AG04449 (cell line): Measurements from ENCODE around the gene PMM1.

Source experiments
- CTCF ChIA-PET: fragments of 350-600 bp; formaldehyde crosslinking; extraction: SDS; loops from one replicate; lab custom pipeline; 2021; ENCODE audit warnings: antibody characterized with exemption; lab: Yijun Ruan, JAX
- POLR2A ChIA-PET: fragments of 400-600, 350-600 bp; formaldehyde crosslinking; extraction: SDS; loops from one replicate; lab custom pipeline; 2020; ENCODE audit warnings: antibody characterized with exemption, inconsistent platforms; lab: Yijun Ruan, JAX
- DNase-seq: peaks from one replicate; pipeline ENCODE4 v3.0.0-alpha.2; 2010; ENCODE audit warnings: low read depth, low spot score
- H3K4me3 ChIP-seq: 2 replicates; pipeline ENCODE4 v1.5.1; 2011; ENCODE audit warnings: low read depth, mild to moderate bottlenecking, control low read depth, low read length
- TF ChIP-seq, protein P1 (sequence below): IDR thresholded peaks from one replicate; pipeline ENCODE4 v1.5.1; 2011; ENCODE audit warnings: mild to moderate bottlenecking, moderate library complexity, low read length, control low read depth, inconsistent platforms; ENCODE audit not compliant: insufficient read depth; ENCODE audit errors: missing control alignments

PMM1 gene

DNA sequence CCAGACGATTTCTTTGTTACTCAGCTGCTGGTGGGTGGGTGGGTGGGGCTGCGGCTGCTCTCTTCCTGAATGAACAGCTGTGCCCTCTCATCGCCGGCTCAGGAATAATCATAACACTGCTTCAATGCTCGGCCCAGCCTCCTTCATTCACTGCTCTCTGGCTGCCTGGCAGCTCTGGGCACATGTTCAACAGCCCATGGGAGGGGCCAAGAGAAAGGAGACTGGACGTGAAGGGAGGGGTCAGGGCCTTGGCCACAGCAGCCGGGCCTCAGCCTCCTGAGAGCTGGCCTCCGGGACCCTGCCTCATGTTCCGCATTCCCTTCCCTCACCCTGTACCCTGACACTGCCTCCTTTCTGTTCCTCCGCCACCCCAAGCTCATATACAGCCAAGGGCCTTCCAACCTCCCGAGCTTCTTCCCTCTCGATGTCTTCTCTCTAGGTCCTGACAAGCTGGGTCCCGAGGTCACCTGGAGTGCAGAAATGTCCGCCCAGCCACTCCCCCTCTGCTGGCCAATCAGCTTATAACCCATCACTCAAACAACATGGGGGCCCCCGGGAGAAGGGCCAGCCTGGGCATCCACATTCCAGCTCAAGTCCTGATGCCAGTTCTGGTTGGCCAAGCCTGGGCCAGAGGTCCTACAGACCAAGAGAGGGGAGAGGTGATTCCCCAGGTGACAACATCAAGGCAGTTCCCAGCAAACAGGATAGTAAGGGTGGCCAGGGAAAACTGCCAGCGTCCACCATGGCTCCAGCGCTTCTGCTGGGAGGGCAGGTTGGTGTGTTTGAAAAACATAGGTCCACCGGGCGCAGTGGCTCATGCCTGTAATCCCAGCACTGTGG, 32.0 kb downstream of the PMM1 start:
- no peak for DNase-seq
- CTCF ChIA-PET, result interaction anchor here (0.7 to 3.6 kb wide), 7 partner anchors 9 to 41 kb away, joined by 3 to 19 read pairs (median 6); partner anchors contain the start of gene POLR3H
- TF ChIP-seq, protein P1, sequence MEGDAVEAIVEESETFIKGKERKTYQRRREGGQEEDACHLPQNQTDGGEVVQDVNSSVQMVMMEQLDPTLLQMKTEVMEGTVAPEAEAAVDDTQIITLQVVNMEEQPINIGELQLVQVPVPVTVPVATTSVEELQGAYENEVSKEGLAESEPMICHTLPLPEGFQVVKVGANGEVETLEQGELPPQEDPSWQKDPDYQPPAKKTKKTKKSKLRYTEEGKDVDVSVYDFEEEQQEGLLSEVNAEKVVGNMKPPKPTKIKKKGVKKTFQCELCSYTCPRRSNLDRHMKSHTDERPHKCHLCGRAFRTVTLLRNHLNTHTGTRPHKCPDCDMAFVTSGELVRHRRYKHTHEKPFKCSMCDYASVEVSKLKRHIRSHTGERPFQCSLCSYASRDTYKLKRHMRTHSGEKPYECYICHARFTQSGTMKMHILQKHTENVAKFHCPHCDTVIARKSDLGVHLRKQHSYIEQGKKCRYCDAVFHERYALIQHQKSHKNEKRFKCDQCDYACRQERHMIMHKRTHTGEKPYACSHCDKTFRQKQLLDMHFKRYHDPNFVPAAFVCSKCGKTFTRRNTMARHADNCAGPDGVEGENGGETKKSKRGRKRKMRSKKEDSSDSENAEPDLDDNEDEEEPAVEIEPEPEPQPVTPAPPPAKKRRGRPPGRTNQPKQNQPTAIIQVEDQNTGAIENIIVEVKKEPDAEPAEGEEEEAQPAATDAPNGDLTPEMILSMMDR, result no peak
- POLR2A ChIA-PET, result interaction anchor here (0.5 to 1.4 kb wide), 7 partner anchors 9 to 319 kb away, joined by 3 to 10 read pairs (median 3); partner anchors contain the start of genes PMM1 and RANGAP1
- H3K4me3 ChIP-seq, result no peak overlapping the region

DNA sequence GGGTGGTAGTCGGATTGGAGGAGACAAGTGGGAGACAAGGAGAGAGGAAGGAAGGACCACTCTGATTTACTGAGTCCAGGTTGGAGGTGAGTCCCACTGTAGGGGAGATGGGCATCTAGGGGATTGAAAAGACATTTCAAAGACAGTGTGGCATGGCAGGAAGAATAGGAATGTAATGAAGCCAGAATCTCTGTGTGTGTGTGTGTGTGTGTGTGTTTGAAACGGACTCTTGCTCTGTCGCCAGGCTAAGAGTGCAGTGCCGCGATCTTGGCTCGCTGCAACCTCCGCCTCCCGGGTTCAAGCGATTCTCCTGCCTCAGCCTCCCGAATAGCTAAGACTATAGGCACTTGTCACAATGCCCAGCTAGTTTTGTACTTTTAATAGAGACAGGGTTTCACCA, 33.1 kb downstream of the PMM1 start:
- TF ChIP-seq, protein P1, result no peak
- no peak overlapping the region for H3K4me3 ChIP-seq
- ChIA-PET CTCF (interaction anchor here (1.6 to 3.6 kb wide), 5 partner anchors 8 to 42 kb away, joined by 4 to 19 read pairs (median 10); partner anchors contain the start of gene POLR3H), POLR2A (interaction anchor here (0.6 to 1.4 kb wide), 3 partner anchors 19 to 42 kb away, joined by 3 to 10 read pairs (median 3); partner anchors contain the start of gene PMM1)
- DNase-seq, result no peak

- TF ChIP-seq, protein P1, result no peak
- no peak overlapping the region for H3K4me3 ChIP-seq
- CTCF ChIA-PET, result interaction anchor here (1.6 to 3.6 kb wide), 4 partner anchors 8 to 43 kb away, joined by 4 to 19 read pairs (median 6); partner anchors contain the start of gene POLR3H
- DNase-seq, result no peak
- POLR2A ChIA-PET, result no interaction called here
Measured at GRCh38 chr22:41555325-41555982, 34.2 kb downstream of the PMM1 start.

GRCh38 chr22:41551877-41552582, 37.6 kb downstream of the PMM1 start:
- no peak overlapping the region for H3K4me3 ChIP-seq
- CTCF ChIA-PET, result interaction anchor here (0.8 to 5.0 kb wide), 5 partner anchors 8 to 149 kb away, joined by 3 to 34 read pairs (median 5); partner anchors contain the start of genes PMM1 and POLR3H
- DNase-seq, result no peak
- POLR2A ChIA-PET, result interaction anchor here (0.6 kb wide), 1 partner anchor 9 kb away, joined by 3 read pairs; the partner anchor contains the start of gene CSDC2
- TF ChIP-seq, protein P1, result no peak

- TF ChIP-seq, protein P1, result no peak
- CTCF ChIA-PET, result interaction anchor here (1.3 to 5.0 kb wide), 3 partner anchors 10 to 148 kb away, joined by 3 to 34 read pairs (median 5); no protein-coding TSS in a partner anchor
- no peak overlapping the region for H3K4me3 ChIP-seq
- POLR2A ChIA-PET, result no interaction called here
- no peak for DNase-seq
Measured at GRCh38 chr22:41550952-41551491, 38.6 kb downstream of the PMM1 start.
